ENCODE data around the gene SYNRG. TPM values are rescaled to one million over a fixed set of nuclear protein-coding genes. Genes with fewer than 3 reads are reported as not detected.

The SYNRG gene
- total and polyA plus RNA-seq, 2 of the 13 experiments (the other 11 are each of a cell fraction or from before 2014, with no cell fraction given) = 7.3 to 8.7 TPM

- CTCF ChIA-PET (ENCODE audit: low intra/inter-chr PET ratio, low total read pairs) = no interaction called here
- H3K36me3 ChIP-seq (replicated peaks in 1 of 2; ENCODE audit: control insufficient read depth in 1 of 2, insufficient read depth in 2 of 2, low read length in 2 of 2) = peaks cover 7 to 64% of the 10 kb centered on the region in 2 experiments
- WGBS (ENCODE audit: low lambda C conversion rate) = 95% methylated on average over 2 of the region's 2 CpGs
- BruUV-seq (replicated peaks) = no TSS peak
- H3K4me2 ChIP-seq (ENCODE audit: low read depth, low read length) = no peak overlapping the region
- no peak for TF ChIP-seq TBP (CRISPR knock-in tag; IDR thresholded peaks at IDR 0.05)
- no peak for TF ChIP-seq ZNF160 (CRISPR knock-in tag; IDR thresholded peaks at IDR 0.05)
- TF ChIP-seq CEBPB (IDR thresholded peaks at IDR 0.05; ENCODE audit: borderline replicate concordance, low read depth, low read length) = no peak
- TF ChIP-seq TCF7 (IDR thresholded peaks at IDR 0.05; ENCODE audit: low read depth) = no peak
- no peak for TF ChIP-seq NFYC (CRISPR knock-in tag; IDR thresholded peaks at IDR 0.05)
- TF ChIP-seq DNMT1 (CRISPR knock-in tag; IDR thresholded peaks at IDR 0.05) = no peak
- TF ChIP-seq GABPA (IDR thresholded peaks at IDR 0.05; ENCODE audit: low read depth, low read length) = no peak
- no peak for TF ChIP-seq GABPA (CRISPR knock-in tag; IDR thresholded peaks at IDR 0.05; ENCODE audit: low read depth)
- no peak for TF ChIP-seq HINFP (CRISPR knock-in tag; IDR thresholded peaks at IDR 0.05; ENCODE audit: low read depth)
- no peak for TF ChIP-seq ZNF790 (CRISPR knock-in tag; IDR thresholded peaks at IDR 0.05; ENCODE audit: borderline replicate concordance)
- TF ChIP-seq ELF3 (CRISPR knock-in tag; IDR thresholded peaks at IDR 0.05) = no peak
- TF ChIP-seq CEBPG (CRISPR knock-in tag; IDR thresholded peaks at IDR 0.05) = no peak
- TF ChIP-seq TFAP4 (IDR thresholded peaks at IDR 0.05; ENCODE audit: borderline replicate concordance, low read depth) = no peak
- no peak for TF ChIP-seq SPEN (CRISPR knock-in tag; IDR thresholded peaks at IDR 0.05; ENCODE audit: low read depth)
- no peak for TF ChIP-seq MAFF (IDR thresholded peaks at IDR 0.05; ENCODE audit: low read depth, low read length)
- TF ChIP-seq NFAT5 (CRISPR knock-in tag; IDR thresholded peaks at IDR 0.05) = no peak
- no peak for TF ChIP-seq ZNF615 (CRISPR knock-in tag; IDR thresholded peaks at IDR 0.05; ENCODE audit: borderline replicate concordance)
- no peak for TF ChIP-seq ARNT (IDR thresholded peaks at IDR 0.05)
- no peak for TF ChIP-seq ZNF691 (CRISPR knock-in tag; IDR thresholded peaks at IDR 0.05; ENCODE audit: borderline replicate concordance, low read depth)
- ATAC-seq (no peak), FAIRE-seq (no peak), DNase-seq (ENCODE audit: low spot score) (no peak)
- no peaks in the 10 kb centered on the region for H3K4me1 ChIP-seq (ENCODE audit: insufficient read depth, low read length)
- no peaks in the 10 kb centered on the region; the same call in 1 of the 2 replicates for H4K20me1 ChIP-seq (ENCODE audit: insufficient read depth, low read length)
- in situ Hi-C loops (cut with HindIII; ENCODE audit: extremely low pct_ligation_motif_present, low pct_unique_long_range_greater_than_20kb) (no loop called here), intact Hi-C loops (cut with micrococcal nuclease; ENCODE audit: unreplicated experiment) (no loop called here)
- no peak overlapping the region for H3K27ac ChIP-seq (ENCODE audit: extremely low read length, insufficient read depth, low read length)
- H3K9ac ChIP-seq (ENCODE audit: insufficient read depth, low read depth, low read length) = no peak overlapping the region
- H3K27me3 ChIP-seq (ENCODE audit: control insufficient read depth in 1 of 2, insufficient read depth in 2 of 2, low read length in 2 of 2) = no peaks in the 10 kb centered on the region
- H2AFZ ChIP-seq (ENCODE audit: low read length) = no peak overlapping the region
- H3K4me3 ChIP-seq (replicated peaks in 1 of 3; ENCODE audit: insufficient read depth in 1 of 3, low read depth in 2 of 3, low read length in 3 of 3) = no peak overlapping the region
- POLR2A ChIA-PET = no interaction called here
- H3K79me2 ChIP-seq (ENCODE audit: insufficient read depth, low read length) = no peaks in the 10 kb centered on the region
- H3K9me3 ChIP-seq (ENCODE audit: low read length) = no peaks in the 10 kb centered on the region
Observed at GRCh38 chr17:37568350-37569053, 40.7 kb downstream of the SYNRG start.

Data from HepG2 (cell line).